ENCODE data around the gene MYG1.

Gene MYG1

DNA sequence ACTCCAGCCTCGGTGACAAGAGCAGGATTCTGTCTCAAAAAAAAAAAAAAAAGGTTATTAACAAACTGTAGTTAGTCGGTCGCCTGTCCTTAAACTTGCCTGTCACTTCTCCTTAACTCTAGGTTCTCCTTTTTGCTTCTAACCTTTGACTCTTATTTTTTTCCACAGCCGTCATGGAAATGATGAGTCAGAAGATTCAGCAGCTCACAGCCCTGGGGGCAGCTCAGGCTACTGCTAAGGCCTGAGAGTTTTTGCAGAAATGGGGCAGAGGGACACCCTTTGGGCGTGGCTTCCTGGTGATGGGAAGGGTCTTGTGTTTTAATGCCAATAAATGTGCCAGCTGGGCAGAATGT is 418 bp upstream of the MYG1 start (continued):
- TF ChIP-seq, protein P1, sequence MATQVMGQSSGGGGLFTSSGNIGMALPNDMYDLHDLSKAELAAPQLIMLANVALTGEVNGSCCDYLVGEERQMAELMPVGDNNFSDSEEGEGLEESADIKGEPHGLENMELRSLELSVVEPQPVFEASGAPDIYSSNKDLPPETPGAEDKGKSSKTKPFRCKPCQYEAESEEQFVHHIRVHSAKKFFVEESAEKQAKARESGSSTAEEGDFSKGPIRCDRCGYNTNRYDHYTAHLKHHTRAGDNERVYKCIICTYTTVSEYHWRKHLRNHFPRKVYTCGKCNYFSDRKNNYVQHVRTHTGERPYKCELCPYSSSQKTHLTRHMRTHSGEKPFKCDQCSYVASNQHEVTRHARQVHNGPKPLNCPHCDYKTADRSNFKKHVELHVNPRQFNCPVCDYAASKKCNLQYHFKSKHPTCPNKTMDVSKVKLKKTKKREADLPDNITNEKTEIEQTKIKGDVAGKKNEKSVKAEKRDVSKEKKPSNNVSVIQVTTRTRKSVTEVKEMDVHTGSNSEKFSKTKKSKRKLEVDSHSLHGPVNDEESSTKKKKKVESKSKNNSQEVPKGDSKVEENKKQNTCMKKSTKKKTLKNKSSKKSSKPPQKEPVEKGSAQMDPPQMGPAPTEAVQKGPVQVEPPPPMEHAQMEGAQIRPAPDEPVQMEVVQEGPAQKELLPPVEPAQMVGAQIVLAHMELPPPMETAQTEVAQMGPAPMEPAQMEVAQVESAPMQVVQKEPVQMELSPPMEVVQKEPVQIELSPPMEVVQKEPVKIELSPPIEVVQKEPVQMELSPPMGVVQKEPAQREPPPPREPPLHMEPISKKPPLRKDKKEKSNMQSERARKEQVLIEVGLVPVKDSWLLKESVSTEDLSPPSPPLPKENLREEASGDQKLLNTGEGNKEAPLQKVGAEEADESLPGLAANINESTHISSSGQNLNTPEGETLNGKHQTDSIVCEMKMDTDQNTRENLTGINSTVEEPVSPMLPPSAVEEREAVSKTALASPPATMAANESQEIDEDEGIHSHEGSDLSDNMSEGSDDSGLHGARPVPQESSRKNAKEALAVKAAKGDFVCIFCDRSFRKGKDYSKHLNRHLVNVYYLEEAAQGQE (tag by site-specific recombination; IDR thresholded peaks at IDR 0.05): no peak
- no peak for TF ChIP-seq ZNF747 (tag by site-specific recombination; IDR thresholded peaks at IDR 0.05)
- TF ChIP-seq, protein P2, sequence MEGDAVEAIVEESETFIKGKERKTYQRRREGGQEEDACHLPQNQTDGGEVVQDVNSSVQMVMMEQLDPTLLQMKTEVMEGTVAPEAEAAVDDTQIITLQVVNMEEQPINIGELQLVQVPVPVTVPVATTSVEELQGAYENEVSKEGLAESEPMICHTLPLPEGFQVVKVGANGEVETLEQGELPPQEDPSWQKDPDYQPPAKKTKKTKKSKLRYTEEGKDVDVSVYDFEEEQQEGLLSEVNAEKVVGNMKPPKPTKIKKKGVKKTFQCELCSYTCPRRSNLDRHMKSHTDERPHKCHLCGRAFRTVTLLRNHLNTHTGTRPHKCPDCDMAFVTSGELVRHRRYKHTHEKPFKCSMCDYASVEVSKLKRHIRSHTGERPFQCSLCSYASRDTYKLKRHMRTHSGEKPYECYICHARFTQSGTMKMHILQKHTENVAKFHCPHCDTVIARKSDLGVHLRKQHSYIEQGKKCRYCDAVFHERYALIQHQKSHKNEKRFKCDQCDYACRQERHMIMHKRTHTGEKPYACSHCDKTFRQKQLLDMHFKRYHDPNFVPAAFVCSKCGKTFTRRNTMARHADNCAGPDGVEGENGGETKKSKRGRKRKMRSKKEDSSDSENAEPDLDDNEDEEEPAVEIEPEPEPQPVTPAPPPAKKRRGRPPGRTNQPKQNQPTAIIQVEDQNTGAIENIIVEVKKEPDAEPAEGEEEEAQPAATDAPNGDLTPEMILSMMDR (tag by site-specific recombination; IDR thresholded peaks at IDR 0.05): no peak
- TF ChIP-seq, protein P3, sequence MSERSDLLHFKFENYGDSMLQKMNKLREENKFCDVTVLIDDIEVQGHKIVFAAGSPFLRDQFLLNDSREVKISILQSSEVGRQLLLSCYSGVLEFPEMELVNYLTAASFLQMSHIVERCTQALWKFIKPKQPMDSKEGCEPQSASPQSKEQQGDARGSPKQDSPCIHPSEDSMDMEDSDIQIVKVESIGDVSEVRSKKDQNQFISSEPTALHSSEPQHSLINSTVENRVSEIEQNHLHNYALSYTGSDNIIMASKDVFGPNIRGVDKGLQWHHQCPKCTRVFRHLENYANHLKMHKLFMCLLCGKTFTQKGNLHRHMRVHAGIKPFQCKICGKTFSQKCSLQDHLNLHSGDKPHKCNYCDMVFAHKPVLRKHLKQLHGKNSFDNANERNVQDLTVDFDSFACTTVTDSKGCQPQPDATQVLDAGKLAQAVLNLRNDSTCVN (tag by site-specific recombination; optimal IDR thresholded peaks at IDR 0.05): no peak
- no peak for TF ChIP-seq ZNF707 (tag by site-specific recombination; IDR thresholded peaks at IDR 0.05)
- no peak for TF ChIP-seq ZNF560 (tag by site-specific recombination; IDR thresholded peaks at IDR 0.05; ENCODE audit: borderline replicate concordance)
- TF ChIP-seq, protein P4, sequence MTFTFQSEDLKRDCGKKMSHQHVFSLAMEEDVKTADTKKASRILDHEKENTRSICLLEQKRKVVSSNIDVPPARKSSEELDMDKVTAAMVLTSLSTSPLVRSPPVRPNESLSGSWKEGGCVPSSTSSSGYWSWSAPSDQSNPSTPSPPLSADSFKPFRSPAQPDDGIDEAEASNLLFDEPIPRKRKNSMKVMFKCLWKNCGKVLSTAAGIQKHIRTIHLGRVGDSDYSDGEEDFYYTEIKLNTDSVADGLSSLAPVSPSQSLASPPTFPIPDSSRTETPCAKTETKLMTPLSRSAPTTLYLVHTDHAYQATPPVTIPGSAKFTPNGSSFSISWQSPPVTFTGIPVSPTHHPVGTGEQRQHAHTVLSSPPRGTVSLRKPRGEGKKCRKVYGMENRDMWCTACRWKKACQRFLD (tag by site-specific recombination; IDR thresholded peaks at IDR 0.05): no peak
- TF ChIP-seq, protein P5, sequence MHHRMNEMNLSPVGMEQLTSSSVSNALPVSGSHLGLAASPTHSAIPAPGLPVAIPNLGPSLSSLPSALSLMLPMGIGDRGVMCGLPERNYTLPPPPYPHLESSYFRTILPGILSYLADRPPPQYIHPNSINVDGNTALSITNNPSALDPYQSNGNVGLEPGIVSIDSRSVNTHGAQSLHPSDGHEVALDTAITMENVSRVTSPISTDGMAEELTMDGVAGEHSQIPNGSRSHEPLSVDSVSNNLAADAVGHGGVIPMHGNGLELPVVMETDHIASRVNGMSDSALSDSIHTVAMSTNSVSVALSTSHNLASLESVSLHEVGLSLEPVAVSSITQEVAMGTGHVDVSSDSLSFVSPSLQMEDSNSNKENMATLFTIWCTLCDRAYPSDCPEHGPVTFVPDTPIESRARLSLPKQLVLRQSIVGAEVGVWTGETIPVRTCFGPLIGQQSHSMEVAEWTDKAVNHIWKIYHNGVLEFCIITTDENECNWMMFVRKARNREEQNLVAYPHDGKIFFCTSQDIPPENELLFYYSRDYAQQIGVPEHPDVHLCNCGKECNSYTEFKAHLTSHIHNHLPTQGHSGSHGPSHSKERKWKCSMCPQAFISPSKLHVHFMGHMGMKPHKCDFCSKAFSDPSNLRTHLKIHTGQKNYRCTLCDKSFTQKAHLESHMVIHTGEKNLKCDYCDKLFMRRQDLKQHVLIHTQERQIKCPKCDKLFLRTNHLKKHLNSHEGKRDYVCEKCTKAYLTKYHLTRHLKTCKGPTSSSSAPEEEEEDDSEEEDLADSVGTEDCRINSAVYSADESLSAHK (tag by site-specific recombination; IDR thresholded peaks at IDR 0.05): no peak
- no peak for TF ChIP-seq ZNF354C (tag by site-specific recombination; IDR thresholded peaks at IDR 0.05; ENCODE audit: borderline replicate concordance, low read depth)
- no peak for TF ChIP-seq ZNF837 (tag by site-specific recombination; IDR thresholded peaks at IDR 0.05)
- peak; percentile 7; the same call in 1 of the 2 replicates for TF ChIP-seq MYNN (tag by site-specific recombination; IDR thresholded peaks at IDR 0.05; ENCODE audit: borderline replicate concordance)
- TF ChIP-seq, protein P6, sequence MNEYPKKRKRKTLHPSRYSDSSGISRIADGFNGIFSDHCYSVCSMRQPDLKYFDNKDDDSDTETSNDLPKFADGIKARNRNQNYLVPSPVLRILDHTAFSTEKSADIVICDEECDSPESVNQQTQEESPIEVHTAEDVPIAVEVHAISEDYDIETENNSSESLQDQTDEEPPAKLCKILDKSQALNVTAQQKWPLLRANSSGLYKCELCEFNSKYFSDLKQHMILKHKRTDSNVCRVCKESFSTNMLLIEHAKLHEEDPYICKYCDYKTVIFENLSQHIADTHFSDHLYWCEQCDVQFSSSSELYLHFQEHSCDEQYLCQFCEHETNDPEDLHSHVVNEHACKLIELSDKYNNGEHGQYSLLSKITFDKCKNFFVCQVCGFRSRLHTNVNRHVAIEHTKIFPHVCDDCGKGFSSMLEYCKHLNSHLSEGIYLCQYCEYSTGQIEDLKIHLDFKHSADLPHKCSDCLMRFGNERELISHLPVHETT (tag by site-specific recombination; IDR thresholded peaks at IDR 0.05): no peak
- no peak for TF ChIP-seq ZNF416 (tag by site-specific recombination; IDR thresholded peaks at IDR 0.05)
- no peak for TF ChIP-seq ZNF549 (tag by site-specific recombination; IDR thresholded peaks at IDR 0.05)
- no peak for TF ChIP-seq IKZF3 (tag by site-specific recombination; IDR thresholded peaks at IDR 0.05)
- TF ChIP-seq ZFP69B (tag by site-specific recombination; IDR thresholded peaks at IDR 0.05): no peak
- peak; percentile 20; the same call in 1 of the 2 replicates for TF ChIP-seq GLIS1 (tag by site-specific recombination; IDR thresholded peaks at IDR 0.05)
- TF ChIP-seq BCL11A (tag by site-specific recombination; IDR thresholded peaks at IDR 0.05; ENCODE audit: low read depth): no peak
- no peak for TF ChIP-seq ZNF610 (tag by site-specific recombination; IDR thresholded peaks at IDR 0.05; ENCODE audit: borderline replicate concordance)
- TF ChIP-seq, protein P7, sequence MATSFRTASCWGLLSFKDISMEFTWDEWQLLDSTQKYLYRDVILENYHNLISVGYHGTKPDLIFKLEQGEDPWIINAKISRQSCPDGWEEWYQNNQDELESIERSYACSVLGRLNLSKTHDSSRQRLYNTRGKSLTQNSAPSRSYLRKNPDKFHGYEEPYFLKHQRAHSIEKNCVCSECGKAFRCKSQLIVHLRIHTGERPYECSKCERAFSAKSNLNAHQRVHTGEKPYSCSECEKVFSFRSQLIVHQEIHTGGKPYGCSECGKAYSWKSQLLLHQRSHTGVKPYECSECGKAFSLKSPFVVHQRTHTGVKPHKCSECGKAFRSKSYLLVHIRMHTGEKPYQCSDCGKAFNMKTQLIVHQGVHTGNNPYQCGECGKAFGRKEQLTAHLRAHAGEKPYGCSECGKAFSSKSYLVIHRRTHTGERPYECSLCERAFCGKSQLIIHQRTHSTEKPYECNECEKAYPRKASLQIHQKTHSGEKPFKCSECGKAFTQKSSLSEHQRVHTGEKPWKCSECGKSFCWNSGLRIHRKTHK (tag by site-specific recombination; IDR thresholded peaks at IDR 0.05): no peak; the same call in 1 of the 2 replicates

All from HEK293 (cell line).